Type B pancreatic cell (in vitro differentiated cells): ENCODE data around the gene TGM2. TPM values are rescaled to one million over a fixed set of nuclear protein-coding genes. Genes with fewer than 3 reads are reported as not detected.

ENCODE experiments used
- DNase-seq: peaks from one replicate; pipeline ENCODE4 v3.0.0; 2021; ENCODE audit warnings: mixed read lengths; ENCODE audit not compliant: unreplicated experiment; ENCODE audit errors: extremely low spot score
- H3K27ac Mint-ChIP-seq: 2 replicates; pipeline ENCODE4 v1.8.0; 2021; ENCODE audit warnings: mild to moderate bottlenecking, mixed read lengths
- H3K27me3 Mint-ChIP-seq: 2 replicates; pipeline ENCODE4 v1.8.0; 2021; ENCODE audit warnings: mixed read lengths
- H3K36me3 Mint-ChIP-seq: 2 replicates; pipeline ENCODE4 v1.8.0; 2021; ENCODE audit warnings: mixed read lengths
- H3K4me1 Mint-ChIP-seq: one replicate; pipeline ENCODE4 v1.8.0; 2021; ENCODE audit warnings: mixed read lengths; ENCODE audit not compliant: unreplicated experiment
- H3K4me3 Mint-ChIP-seq: 2 replicates; pipeline ENCODE4 v1.8.0; 2021; ENCODE audit warnings: mild to moderate bottlenecking, mixed read lengths
- H3K9me3 Mint-ChIP-seq: 2 replicates; pipeline ENCODE4 v1.8.0; 2021; ENCODE audit warnings: mixed read lengths
- CTCF ChIP-seq: fragments of 200-600 bp; sonication (generic); conservative IDR thresholded peaks from 2 replicates; pipeline ENCODE4 v1.5.0; 2021; ENCODE audit warnings: antibody characterized with exemption, mild to moderate bottlenecking
- total RNA-seq: library from RNA; stranded (reverse); gene quantifications from 2 replicates; pipeline ENCODE4 v1.2.1, GENCODE V29; 2021; ENCODE audit warnings: low replicate concordance

TGM2 gene
- total RNA-seq, 1 donor from 2014 or later = 31.7 TPM

- no peak overlapping the region for H3K27ac Mint-ChIP-seq
- no peak for DNase-seq
- H3K4me1 Mint-ChIP-seq = peaks cover 37% of the 10 kb centered on the region
- no peaks in the 10 kb centered on the region for H3K9me3 Mint-ChIP-seq
- no peak overlapping the region for H3K4me3 Mint-ChIP-seq
- TF ChIP-seq CTCF = no peak
- no peaks in the 10 kb centered on the region for H3K27me3 Mint-ChIP-seq
- H3K36me3 Mint-ChIP-seq = peaks cover 27% of the 10 kb centered on the region
Measured at GRCh38 chr20:38092260-38092857, 72.7 kb downstream of the TGM2 start.

GRCh38 chr20:38091441-38092216 is 73.4 kb downstream of the TGM2 start:
- H3K27me3 Mint-ChIP-seq = no peaks in the 10 kb centered on the region
- H3K36me3 Mint-ChIP-seq = peaks cover 31% of the 10 kb centered on the region
- peaks cover 37% of the 10 kb centered on the region for H3K4me1 Mint-ChIP-seq
- peak overlapping the region; percentile 40 for H3K4me3 Mint-ChIP-seq
- no peak for TF ChIP-seq CTCF
- H3K9me3 Mint-ChIP-seq = no peaks in the 10 kb centered on the region
- H3K27ac Mint-ChIP-seq = peak overlapping the region; percentile 33
- DNase-seq = no peak

- H3K27ac Mint-ChIP-seq = no peak overlapping the region
- H3K27me3 Mint-ChIP-seq = no peaks in the 10 kb centered on the region
- TF ChIP-seq CTCF = no peak
Measured at GRCh38 chr20:38090061-38090460, 75.0 kb downstream of the TGM2 start.

GRCh38 chr20:38089500-38089899 is 75.6 kb downstream of the TGM2 start:
- TF ChIP-seq CTCF = no peak
- Mint-ChIP-seq H3K9me3 (no peaks in the 10 kb centered on the region), H3K4me1 (peaks cover 41% of the 10 kb centered on the region), H3K27me3 (no peaks in the 10 kb centered on the region), H3K36me3 (peaks cover 46% of the 10 kb centered on the region), H3K27ac (no peak overlapping the region), H3K4me3 (no peak overlapping the region)
- no peak for DNase-seq

More at GRCh38 chr20:38090061-38090460, 75.0 kb downstream of the TGM2 start:
- peaks cover 41% of the 10 kb centered on the region for H3K4me1 Mint-ChIP-seq
- H3K9me3 Mint-ChIP-seq = no peaks in the 10 kb centered on the region
- peaks cover 42% of the 10 kb centered on the region for H3K36me3 Mint-ChIP-seq
- no peak for DNase-seq
- H3K4me3 Mint-ChIP-seq = no peak overlapping the region

GRCh38 chr20:38085026-38085425 is 80.0 kb downstream of the TGM2 start:
- H3K27ac Mint-ChIP-seq = peak overlapping the region; percentile 76
- H3K27me3 Mint-ChIP-seq = no peaks in the 10 kb centered on the region
- peaks cover 9% of the 10 kb centered on the region for H3K9me3 Mint-ChIP-seq
- no peak overlapping the region for H3K4me3 Mint-ChIP-seq
- DNase-seq = no peak
- H3K4me1 Mint-ChIP-seq = peaks cover 28% of the 10 kb centered on the region
- peaks cover 55% of the 10 kb centered on the region for H3K36me3 Mint-ChIP-seq
- no peak for TF ChIP-seq CTCF
